ENCODE measurements around the gene CFAP65. TPM values are rescaled to one million over a fixed set of nuclear protein-coding genes. Genes with fewer than 3 reads are reported as not detected.

CFAP65 gene
- total and polyA plus RNA-seq, 2 of the 13 experiments (the other 11 are each of a cell fraction or from before 2014, with no cell fraction given), result 0.05 TPM; not detected in 1

GRCh38 chr2:219049282-219049681 lies 8.0 kb upstream of the CFAP65 start (continued):
- TF ChIP-seq RBFOX2 (IDR thresholded peaks at IDR 0.05; ENCODE audit: low read depth, low read length), result 0 out of 2 replicates have a peak, but pooled peaks have one; percentile 34
- no peak for TF ChIP-seq HNF1A (IDR thresholded peaks at IDR 0.05; ENCODE audit: low read depth)
- TF ChIP-seq HNF1A (CRISPR knock-in tag; IDR thresholded peaks at IDR 0.05; ENCODE audit: borderline replicate concordance), result no peak

- POLR2A ChIA-PET, result no interaction called here
- TF ChIP-seq HMGXB4 (CRISPR knock-in tag; IDR thresholded peaks at IDR 0.05; ENCODE audit: borderline replicate concordance in 1 of 2, low read depth in 1 of 2), result 0 out of 4 replicates have a peak, but pooled peaks of 1 of the 2 experiments have one; percentile 40
- no peak for TF ChIP-seq ZNF20 (CRISPR knock-in tag; IDR thresholded peaks at IDR 0.05)
- TF ChIP-seq EZH2 (conservative IDR thresholded peaks at IDR 0.05; ENCODE audit: low read depth, low read length), result no peak
- TF ChIP-seq TBL1XR1 (IDR thresholded peaks at IDR 0.05; ENCODE audit: borderline replicate concordance, low read length, partially characterized antibody), result no peak
- 0 out of 2 replicates have a peak, but pooled peaks have one; percentile 31 for TF ChIP-seq ZNF205 (CRISPR knock-in tag; IDR thresholded peaks at IDR 0.05)
- no peak for TF ChIP-seq ZNF687 (CRISPR knock-in tag; IDR thresholded peaks at IDR 0.05)
- TF ChIP-seq JUN (CRISPR knock-in tag; IDR thresholded peaks at IDR 0.05), result no peak
Measured at GRCh38 chr2:219045937-219046550, 4.7 kb upstream of the CFAP65 start.

More at GRCh38 chr2:219045937-219046550, 4.7 kb upstream of the CFAP65 start:
- H3K36me3 ChIP-seq (replicated peaks in 1 of 2; ENCODE audit: control insufficient read depth in 1 of 2, insufficient read depth in 2 of 2, low read length in 2 of 2), result no peaks in the 10 kb centered on the region
- no TSS peak for BruUV-seq (replicated peaks)
- no peak overlapping the region for H2AFZ ChIP-seq (ENCODE audit: low read length)
- ATAC-seq, result peak; percentile 75
- H4K20me1 ChIP-seq (ENCODE audit: insufficient read depth, low read length), result 0 out of 2 replicates have a peak, but pooled peaks cover 6% of the 10 kb centered on the region
- no peak for DNase-seq (ENCODE audit: low spot score)
- no peak overlapping the region for H3K27ac ChIP-seq (ENCODE audit: extremely low read length, insufficient read depth, low read length)
- intact Hi-C loops (cut with micrococcal nuclease; ENCODE audit: unreplicated experiment) (loop anchor here (1.0 kb wide), 1 partner anchor 262 kb away; no protein-coding TSS in a partner anchor), in situ Hi-C loops (cut with HindIII; ENCODE audit: extremely low pct_ligation_motif_present, low pct_unique_long_range_greater_than_20kb) (no loop called here)
- WGBS (ENCODE audit: low lambda C conversion rate), result 8% methylated on average over 6 of the region's 6 CpGs
- peak; percentile 76 for FAIRE-seq
- CTCF ChIA-PET (ENCODE audit: low intra/inter-chr PET ratio, low total read pairs), result no interaction called here
- no peak overlapping the region for H3K4me2 ChIP-seq (ENCODE audit: low read depth, low read length)
- H3K27me3 ChIP-seq (ENCODE audit: control insufficient read depth in 1 of 2, insufficient read depth in 2 of 2, low read length in 2 of 2), result peaks cover 5 to 30% of the 10 kb centered on the region in 2 experiments; a peak in 4 of 5 replicates
- no peak overlapping the region for H3K9ac ChIP-seq (ENCODE audit: insufficient read depth, low read depth, low read length)
- no peaks in the 10 kb centered on the region for H3K9me3 ChIP-seq (ENCODE audit: low read length)
- H3K4me3 ChIP-seq (replicated peaks in 1 of 3; ENCODE audit: insufficient read depth in 1 of 3, low read depth in 2 of 3, low read length in 3 of 3), result no peak overlapping the region
- H3K79me2 ChIP-seq (ENCODE audit: insufficient read depth, low read length), result no peaks in the 10 kb centered on the region
- H3K4me1 ChIP-seq (ENCODE audit: insufficient read depth, low read length), result peaks cover 22% of the 10 kb centered on the region

All from HepG2 (cell line).